Activated effector memory CD4-positive, alpha-beta T cell treated with Interleukin-2 at 50 U/mL for 16 hours (primary cell): ENCODE data around the gene CLIC4.
"Not testable (repeated sequence)": the region's sequence is repeated elsewhere in the genome, so short reads cannot be mapped to it uniquely, and the experiment has no call there.

ENCODE experiments used
- DNase-seq: peaks from one replicate; pipeline ENCODE4 v3.0.0-alpha.2; 2020

CLIC4 gene

DNA sequence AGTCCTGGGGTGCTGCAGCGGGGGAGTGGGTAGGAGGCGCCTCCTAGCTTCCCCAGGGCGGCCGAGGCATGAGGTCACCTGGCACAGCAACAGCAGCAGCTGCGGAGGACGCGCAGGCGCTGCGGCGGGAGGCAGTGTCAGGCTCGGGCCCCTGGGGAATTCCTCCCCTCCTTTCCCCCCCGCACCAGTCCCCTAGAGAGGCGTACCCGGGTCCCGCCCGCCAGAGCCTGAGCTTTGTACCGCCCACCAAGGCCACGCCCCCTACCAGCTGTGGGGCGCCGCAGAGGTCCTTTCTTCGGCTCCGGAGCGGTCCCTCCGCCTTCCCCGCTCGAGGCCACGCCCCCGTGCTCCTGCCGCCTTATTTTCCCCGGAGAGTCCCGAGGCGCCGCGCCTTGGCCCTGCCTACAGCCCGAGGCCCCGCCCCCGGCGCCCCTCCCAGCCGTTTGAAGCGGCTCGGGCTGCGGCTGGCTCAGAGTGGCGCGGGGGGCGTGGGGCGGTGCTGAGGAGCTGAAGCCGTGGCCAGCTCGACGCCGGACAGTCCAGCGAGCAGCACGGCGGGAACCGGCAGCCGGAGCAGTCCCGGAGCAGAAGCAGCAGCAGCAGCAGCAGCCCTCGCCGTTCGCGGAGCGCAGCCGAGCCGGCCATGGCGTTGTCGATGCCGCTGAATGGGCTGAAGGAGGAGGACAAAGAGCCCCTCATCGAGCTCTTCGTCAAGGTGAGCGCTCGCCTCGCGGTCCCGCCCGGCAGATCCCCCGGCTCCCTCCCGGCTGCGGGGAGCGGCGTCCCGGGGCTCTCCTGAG lies at the start of gene CLIC4:
Gene CLIC4, plus strand, starts transcription at position 537 of the 800 bp plus-strand sequence. Its CDS starts 107 bp downstream, at position 644.
- peak; percentile 99 for DNase-seq

DNA sequence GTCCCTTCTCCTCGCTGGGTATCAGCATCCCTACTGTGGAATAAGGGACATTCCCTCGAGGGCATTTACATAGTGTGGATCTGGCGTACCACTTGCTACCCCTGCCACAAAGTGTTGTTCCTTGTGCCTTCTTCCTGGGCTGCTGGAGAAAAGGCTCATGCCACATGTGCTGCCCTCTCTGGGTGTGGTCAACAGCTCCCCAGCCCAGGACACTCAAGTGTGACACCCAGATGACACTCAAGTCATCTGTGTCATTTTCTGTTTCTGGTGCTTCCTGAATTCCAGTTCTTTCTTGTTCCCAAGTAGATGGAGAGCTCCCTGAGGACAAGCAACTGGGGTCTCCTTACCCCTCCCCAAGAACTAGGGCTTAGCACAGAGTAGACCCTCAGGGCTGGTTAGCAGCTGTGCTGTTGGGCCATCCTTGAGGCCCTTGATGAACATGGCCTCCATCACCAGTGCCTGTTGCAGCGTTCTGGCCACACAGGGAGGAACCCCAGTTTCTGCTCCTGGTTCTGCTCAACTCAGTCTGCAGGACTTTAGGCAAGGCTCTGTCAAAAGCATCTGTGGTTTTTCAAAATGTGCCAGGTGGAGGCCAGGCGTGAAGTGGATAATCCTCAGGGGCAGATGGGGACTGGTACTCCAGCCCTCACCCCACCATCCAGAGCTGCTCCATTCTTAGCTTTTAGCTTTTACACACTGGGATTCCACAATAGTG lies 49.0 kb upstream of the CLIC4 start:
- no peak for DNase-seq

- no peak for DNase-seq
Observed at GRCh38 chr1:24696756-24697330, 48.4 kb upstream of the CLIC4 start.

- not testable (repeated sequence) for DNase-seq
Observed at GRCh38 chr1:24697453-24698001, 47.7 kb upstream of the CLIC4 start.

GRCh38 chr1:24698326-24698725 lies 46.9 kb upstream of the CLIC4 start:
- DNase-seq: not testable (repeated sequence)

DNA sequence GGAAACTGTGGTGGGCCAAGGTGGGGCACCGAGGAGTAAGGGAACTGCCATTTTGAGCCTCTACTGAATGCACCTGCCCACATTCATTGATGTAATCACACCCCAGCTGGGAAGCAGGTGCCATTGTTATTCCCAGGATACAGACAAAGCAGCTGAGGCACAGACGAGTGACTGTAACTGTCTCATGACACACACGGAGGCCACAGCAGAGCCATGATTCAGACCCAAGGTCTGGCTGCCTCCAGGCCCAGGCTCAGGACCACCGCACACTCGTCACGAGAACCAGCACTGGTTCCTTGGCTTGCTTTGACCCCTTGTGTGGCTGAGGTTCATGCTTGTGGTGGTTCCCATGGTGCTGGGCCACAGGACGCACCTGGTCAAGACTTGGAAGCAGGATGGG lies 45.6 kb upstream of the CLIC4 start:
- no peak for DNase-seq

DNA sequence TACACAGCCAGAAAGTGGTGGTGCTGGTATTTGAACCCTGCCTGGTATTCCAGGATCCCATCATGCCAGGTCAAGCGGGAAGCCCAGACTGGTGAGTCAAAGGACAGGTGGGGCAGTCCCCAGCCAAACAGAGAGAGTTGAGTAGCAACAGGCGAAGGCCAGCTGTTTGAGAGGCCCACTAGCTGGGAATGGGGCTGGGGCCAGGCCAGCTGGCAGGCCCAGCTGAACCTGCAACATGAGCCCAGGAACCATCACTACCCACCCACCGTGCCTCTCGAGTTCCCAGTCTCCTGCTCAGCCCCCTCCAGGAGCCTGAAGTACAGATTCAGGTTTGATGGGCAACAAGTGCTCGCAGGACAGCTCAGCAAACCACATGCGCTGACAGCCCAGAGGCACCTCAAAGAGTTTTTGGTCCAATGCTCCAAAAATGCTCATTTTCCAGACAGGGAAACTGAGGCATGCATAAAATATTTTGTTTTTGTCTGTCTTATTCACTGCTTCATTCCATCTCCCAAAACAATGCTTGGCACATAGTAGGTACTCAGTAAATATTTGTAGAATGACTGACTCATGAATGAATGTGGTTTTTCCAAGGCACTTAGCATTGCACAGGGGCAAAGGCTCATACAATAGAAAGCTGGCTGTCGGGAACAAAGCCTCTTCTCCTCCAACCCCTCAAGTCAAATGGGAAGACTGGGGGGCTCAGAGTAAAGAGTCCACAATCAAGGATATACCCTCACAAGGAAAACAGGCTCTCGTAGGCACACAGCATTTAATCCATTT lies 42.5 kb upstream of the CLIC4 start:
- DNase-seq: no peak

DNA sequence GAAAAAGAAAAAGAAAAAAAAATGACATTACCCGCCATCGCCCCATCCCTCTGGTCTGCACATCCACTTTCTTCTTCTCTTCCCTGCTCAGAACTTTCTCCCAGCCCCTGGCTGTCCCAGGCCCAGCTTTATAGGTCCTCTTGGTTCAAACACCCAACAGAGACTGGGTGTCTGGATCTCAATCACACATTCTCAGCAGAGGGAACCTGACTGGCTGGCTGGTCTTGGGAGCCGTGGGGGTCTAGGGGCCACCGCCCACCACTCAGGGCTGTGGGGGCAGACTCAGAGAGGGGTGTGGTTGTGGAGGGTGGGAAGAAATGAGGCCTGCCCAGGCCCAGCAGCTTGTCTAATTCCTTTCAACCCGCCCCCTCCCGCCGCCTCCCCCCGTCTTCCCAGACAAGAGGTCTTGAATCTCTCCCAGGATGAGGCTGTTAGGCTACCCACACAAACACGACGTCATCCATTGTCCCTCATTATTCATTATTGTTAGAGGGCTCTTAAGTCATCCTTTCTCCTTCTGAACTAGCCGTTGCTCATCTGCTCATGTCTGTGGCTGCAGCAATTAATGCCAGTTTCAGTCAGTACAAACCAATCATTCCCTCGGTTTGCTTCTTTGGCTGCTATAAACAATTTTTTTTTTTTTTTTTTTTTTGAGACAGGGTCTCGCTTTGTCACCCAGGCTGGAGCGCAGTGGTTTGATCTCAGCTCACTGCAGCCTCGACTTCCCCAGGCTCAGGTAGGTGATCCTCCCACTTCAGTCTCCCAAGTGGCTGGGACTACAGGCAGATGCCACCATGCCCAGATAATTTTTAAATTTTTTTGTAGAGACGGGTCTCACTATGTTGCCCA lies 40.6 kb upstream of the CLIC4 start:
- no peak for DNase-seq

- DNase-seq: peak; percentile 17
Observed at GRCh38 chr1:24705260-24706073, 39.8 kb upstream of the CLIC4 start.

GRCh38 chr1:24706074-24706389 lies 39.2 kb upstream of the CLIC4 start:
- not testable (repeated sequence) for DNase-seq

DNA sequence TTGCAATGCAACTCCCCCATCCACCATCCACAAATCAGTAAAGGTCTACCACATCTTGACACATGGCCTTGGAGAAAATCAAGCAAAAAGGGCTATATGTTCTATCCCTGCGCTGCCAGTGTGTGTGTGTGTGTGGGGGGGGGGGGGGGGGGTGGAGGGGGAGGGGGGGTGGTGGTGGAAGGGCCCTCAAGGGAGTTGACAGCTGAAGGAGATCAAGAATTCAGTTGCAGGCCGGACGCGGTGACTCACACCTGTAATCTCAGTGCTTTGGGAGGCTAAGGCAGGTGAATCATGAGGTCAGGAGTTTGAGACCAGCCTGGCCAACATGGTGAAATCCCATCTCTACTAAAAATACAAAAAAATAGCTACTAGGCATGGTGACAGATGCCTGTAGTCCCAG lies 37.6 kb upstream of the CLIC4 start:
- DNase-seq: no peak

DNA sequence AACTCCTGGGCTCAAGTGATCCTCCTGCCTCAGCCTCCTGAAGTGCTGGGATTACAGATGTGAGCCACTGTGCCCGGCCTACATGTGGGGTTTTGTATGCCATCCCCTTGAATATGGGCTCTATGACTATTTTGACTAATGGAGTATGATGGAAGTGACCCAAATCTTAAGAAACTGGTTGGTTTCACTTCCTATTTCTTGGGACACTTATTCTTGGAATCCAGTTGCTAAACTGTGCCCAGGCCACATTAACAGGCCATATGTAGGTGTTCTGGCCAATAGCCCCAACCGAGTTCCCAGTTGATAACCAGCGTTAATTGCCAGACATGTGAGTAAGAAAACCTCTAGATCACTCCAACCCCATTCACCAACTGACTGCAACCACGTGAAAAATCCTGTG lies 36.3 kb upstream of the CLIC4 start:
- no peak for DNase-seq

- peak; percentile 47 for DNase-seq
Observed at GRCh38 chr1:24709791-24710441, 35.3 kb upstream of the CLIC4 start.

DNA sequence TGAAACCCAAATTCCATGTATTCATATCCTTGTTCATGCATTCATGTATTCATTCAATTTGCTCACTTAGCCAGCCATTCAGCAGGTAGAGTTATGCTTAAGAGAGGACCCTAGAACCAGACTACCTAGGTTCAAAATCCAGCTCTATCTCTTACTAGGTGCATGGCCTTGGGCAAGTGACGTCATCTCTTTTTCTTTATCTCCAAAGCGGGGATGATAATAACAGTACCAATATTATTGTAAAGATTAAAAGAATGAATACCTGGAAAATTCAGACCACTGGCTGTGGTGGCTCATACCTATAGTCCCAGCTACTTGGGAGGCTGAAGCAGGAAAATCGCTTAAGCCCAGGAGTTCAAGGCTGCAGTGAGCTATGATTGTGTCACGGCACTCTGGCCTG lies 33.9 kb upstream of the CLIC4 start:
- DNase-seq: no peak

DNA sequence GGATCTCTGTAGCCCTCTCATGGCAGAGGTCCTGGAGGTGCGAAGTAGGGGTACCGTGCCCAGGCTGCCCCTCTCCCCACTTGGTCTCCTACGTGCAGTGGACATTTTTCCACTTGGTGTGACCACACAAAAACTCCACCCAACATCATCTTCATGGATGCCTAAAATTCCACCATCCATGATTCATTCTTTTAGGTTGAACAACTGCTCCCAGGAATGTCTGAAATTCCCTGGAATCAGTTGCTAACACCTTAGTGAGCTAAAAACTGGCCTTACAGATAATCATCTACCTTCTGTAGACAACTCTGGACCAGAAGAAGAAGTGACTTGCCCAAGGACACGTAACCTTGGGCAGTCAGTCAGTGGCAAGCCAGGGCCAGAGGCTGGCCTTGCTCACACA lies 32.1 kb upstream of the CLIC4 start:
- DNase-seq: no peak

GRCh38 chr1:24713736-24714135 lies 31.5 kb upstream of the CLIC4 start:
- DNase-seq: no peak

- no peak for DNase-seq
Observed at GRCh38 chr1:24714859-24715520, 30.3 kb upstream of the CLIC4 start.

GRCh38 chr1:24715658-24716057 lies 29.6 kb upstream of the CLIC4 start:
- no peak for DNase-seq

- no peak for DNase-seq
Observed at GRCh38 chr1:24717887-24718650, 27.2 kb upstream of the CLIC4 start.
